Sigmoid colon (tissue), 4 donors: Measurements from ENCODE around the gene PPP1R3F.

ENCODE experiments used
- EP300 ChIP-seq, 4 donors: sonication (generic); formaldehyde crosslinking; IDR thresholded peaks; one replicate each; pipeline ENCODE4 v1.6.1; 2017; ENCODE audit warnings: antibody characterized with exemption in 4 of 4
- POLR2A ChIP-seq, 2 donors: fragments of 450-650 bp; IDR thresholded peaks; one replicate each; pipeline ENCODE4 v1.6.1; 2016; ENCODE audit warnings: antibody characterized with exemption in 2 of 2, mild to moderate bottlenecking in 2 of 2, moderate library complexity in 2 of 2
- TF ChIP-seq, protein P1 (sequence below), 4 experiments: fragments of 450-650 bp in 3 of 4; fragments of 200-600 bp in 1 of 4; IDR thresholded peaks; one replicate each; pipeline ENCODE4 v1.5.1; 2016 to 2019; ENCODE audit warnings: antibody characterized with exemption in 4 of 4, mild to moderate bottlenecking in 3 of 4, moderate library complexity in 2 of 4

DNA sequence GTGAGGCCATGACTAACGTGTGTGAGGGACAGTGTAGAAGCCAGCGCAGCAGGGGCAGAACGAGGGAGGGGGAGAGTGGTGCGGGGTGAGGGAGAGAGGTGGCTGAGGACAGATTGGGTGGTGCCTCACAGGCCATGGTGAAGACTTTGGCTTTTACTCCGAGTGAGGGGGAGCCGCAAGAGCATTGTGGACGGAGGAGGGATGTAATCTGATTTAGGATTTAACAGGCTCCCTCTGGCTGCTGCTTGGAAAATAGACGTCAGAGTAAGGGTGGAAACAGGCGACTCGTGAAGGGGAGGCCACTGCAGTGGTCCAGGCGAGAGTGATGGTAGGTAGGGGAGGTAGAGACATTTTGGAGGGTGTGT, 13.0 kb downstream of the PPP1R3F start:
- TF ChIP-seq POLR2A (IDR thresholded peaks at IDR 0.05) (no peak), EP300 (IDR thresholded peaks at IDR 0.05) (no peak)
- TF ChIP-seq, protein P1, sequence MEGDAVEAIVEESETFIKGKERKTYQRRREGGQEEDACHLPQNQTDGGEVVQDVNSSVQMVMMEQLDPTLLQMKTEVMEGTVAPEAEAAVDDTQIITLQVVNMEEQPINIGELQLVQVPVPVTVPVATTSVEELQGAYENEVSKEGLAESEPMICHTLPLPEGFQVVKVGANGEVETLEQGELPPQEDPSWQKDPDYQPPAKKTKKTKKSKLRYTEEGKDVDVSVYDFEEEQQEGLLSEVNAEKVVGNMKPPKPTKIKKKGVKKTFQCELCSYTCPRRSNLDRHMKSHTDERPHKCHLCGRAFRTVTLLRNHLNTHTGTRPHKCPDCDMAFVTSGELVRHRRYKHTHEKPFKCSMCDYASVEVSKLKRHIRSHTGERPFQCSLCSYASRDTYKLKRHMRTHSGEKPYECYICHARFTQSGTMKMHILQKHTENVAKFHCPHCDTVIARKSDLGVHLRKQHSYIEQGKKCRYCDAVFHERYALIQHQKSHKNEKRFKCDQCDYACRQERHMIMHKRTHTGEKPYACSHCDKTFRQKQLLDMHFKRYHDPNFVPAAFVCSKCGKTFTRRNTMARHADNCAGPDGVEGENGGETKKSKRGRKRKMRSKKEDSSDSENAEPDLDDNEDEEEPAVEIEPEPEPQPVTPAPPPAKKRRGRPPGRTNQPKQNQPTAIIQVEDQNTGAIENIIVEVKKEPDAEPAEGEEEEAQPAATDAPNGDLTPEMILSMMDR (IDR thresholded peaks at IDR 0.05): peak in 2 of 4 experiments; percentile 14 to 18
